Trophoblast cell (in vitro differentiated cells and primary cell): ENCODE measurements around the gene RYK. TPM values are rescaled to one million over a fixed set of nuclear protein-coding genes. Genes with fewer than 3 reads are reported as not detected.
A peak's percentile ranks its signal among the peaks of the same experiment; 100 is the strongest.

Source experiments
- DNase-seq, 2 donors: peaks; one replicate each; pipeline ENCODE4 v3.0.0-alpha.2; 2016
- H2AFZ ChIP-seq: 2 replicates; pipeline ENCODE4 v1.6.1; 2013; ENCODE audit warnings: low read length, moderate library complexity, mild to moderate bottlenecking; ENCODE audit not compliant: insufficient read depth, poor library complexity
- H2AK5ac ChIP-seq: 2 replicates; pipeline ENCODE4 v1.6.1; 2013; ENCODE audit warnings: mild to moderate bottlenecking, low read length
- H2BK120ac ChIP-seq: 2 replicates; pipeline ENCODE4 v1.6.1; 2013; ENCODE audit warnings: low read length, mild to moderate bottlenecking, moderate library complexity; ENCODE audit not compliant: insufficient read depth, poor library complexity
- H2BK12ac ChIP-seq: 2 replicates; pipeline ENCODE4 v1.6.1; 2013; ENCODE audit warnings: mild to moderate bottlenecking, low read length, moderate library complexity
- H2BK5ac ChIP-seq: 2 replicates; pipeline ENCODE4 v1.6.1; 2013; ENCODE audit warnings: low read length, low read depth, moderate library complexity, mild to moderate bottlenecking; ENCODE audit not compliant: poor library complexity
- H3K14ac ChIP-seq: 2 replicates; pipeline ENCODE4 v1.6.1; 2013; ENCODE audit warnings: mild to moderate bottlenecking, low read length
- H3K18ac ChIP-seq: 2 replicates; pipeline ENCODE4 v1.6.1; 2013; ENCODE audit warnings: mild to moderate bottlenecking, low read length
- H3K23ac ChIP-seq: 2 replicates; pipeline ENCODE4 v1.6.1; 2013; ENCODE audit warnings: low read length
- H3K27ac ChIP-seq: 2 replicates; pipeline ENCODE4 v1.5.1; 2013; ENCODE audit warnings: low read depth, mild to moderate bottlenecking, inconsistent platforms, low read length, moderate library complexity
- H3K27me3 ChIP-seq: 2 replicates; pipeline ENCODE4 v1.6.1; 2013; ENCODE audit warnings: inconsistent platforms, mild to moderate bottlenecking, low read length, moderate library complexity; ENCODE audit not compliant: insufficient read depth
- H3K36me3 ChIP-seq, 2 experiments: 1 replicate in 1 of 2; 2 replicates in 1 of 2; pipeline ENCODE4 v1.6.1; 2013; ENCODE audit warnings: low read length in 2 of 2, mild to moderate bottlenecking in 2 of 2, moderate library complexity in 1 of 2; ENCODE audit not compliant: insufficient read depth in 2 of 2, control insufficient read depth in 1 of 2
- H3K4ac ChIP-seq: 2 replicates; pipeline ENCODE4 v1.6.1; 2013; ENCODE audit warnings: low read depth, mild to moderate bottlenecking, low read length, moderate library complexity
- H3K4me1 ChIP-seq, 2 experiments: 1 replicate in 1 of 2; 2 replicates in 1 of 2; pipeline ENCODE4 v1.6.1; 2013; ENCODE audit warnings: low read length in 2 of 2, mild to moderate bottlenecking in 2 of 2, moderate library complexity in 1 of 2; ENCODE audit not compliant: insufficient read depth in 2 of 2, control insufficient read depth in 1 of 2
- H3K4me2 ChIP-seq: 2 replicates; pipeline ENCODE4 v1.6.1; 2013; ENCODE audit warnings: inconsistent platforms, mild to moderate bottlenecking, low read length, moderate library complexity
- H3K4me3 ChIP-seq: 2 replicates; pipeline ENCODE4 v1.5.1; 2013; ENCODE audit warnings: mild to moderate bottlenecking, low read depth, low read length, inconsistent platforms
- H3K79me1 ChIP-seq: one replicate; pipeline ENCODE4 v1.6.1; 2013; ENCODE audit warnings: low read length
- H3K79me2 ChIP-seq: 2 replicates; pipeline ENCODE4 v1.6.1; 2013; ENCODE audit warnings: low read length, mild to moderate bottlenecking; ENCODE audit not compliant: control insufficient read depth, insufficient read depth, poor library complexity
- H3K9ac ChIP-seq: 2 replicates; pipeline ENCODE4 v1.6.1; 2013; ENCODE audit warnings: mild to moderate bottlenecking, low read length
- H3K9me3 ChIP-seq: 2 replicates; pipeline ENCODE4 v1.6.1; 2013; ENCODE audit warnings: low read depth, mild to moderate bottlenecking, control low read depth, inconsistent platforms, low read length; ENCODE audit not compliant: insufficient read depth
- H4K12ac ChIP-seq: 2 replicates; pipeline ENCODE4 v1.6.1; 2013; ENCODE audit warnings: low read depth, mild to moderate bottlenecking, low read length, moderate library complexity
- H4K8ac ChIP-seq: 2 replicates; pipeline ENCODE4 v1.6.1; 2013; ENCODE audit warnings: low read depth, mild to moderate bottlenecking, low read length, moderate library complexity
- H4K91ac ChIP-seq: one replicate; pipeline ENCODE4 v1.6.1; 2013; ENCODE audit warnings: low read depth, mild to moderate bottlenecking, low read length, moderate library complexity
- WGBS: extraction: QIAGEN DNeasy Blood & Tissue Kit; methylation state at CpG from one replicate; pipeline ENCODE4 v1.1.7; 2013; ENCODE audit warnings: missing lambda C conversion rate; ENCODE audit not compliant: insufficient read length, insufficient coverage; ENCODE audit errors: extremely low coverage; 5-methylcytosine and 5-hydroxymethylcytosine counted together
- polyA plus RNA-seq: library from polyadenylated mRNA; stranded (reverse); fragments of 200-250 nt; gene quantifications from 2 replicates; pipeline ENCODE4 v1.2.3, GENCODE V29; 2013

The RYK gene
- polyA plus RNA-seq, result 52.2 and 52.9 TPM in 2 replicates

GRCh38 chr3:134250717-134251220 is at the start of gene RYK:
RYK (minus strand) TSS chr3:134250859; CDS start chr3:134250654, 205 bp downstream.
- Histone ChIP-seq H3K79me2 (peaks cover 13% of the 10 kb centered on the region), H2AK5ac (peak within 1 kb of the TSS; percentile 47), H2AFZ (peak within 1 kb of the TSS; percentile 94), H3K23ac (no peak within 1 kb of the TSS), H4K8ac (peak within 1 kb of the TSS; percentile 95), H3K79me1 (peaks cover 9% of the 10 kb centered on the region), H3K4me3 (peak within 1 kb of the TSS; percentile 94), H3K9me3 (no peaks in the 10 kb centered on the region), H2BK12ac (peak within 1 kb of the TSS; percentile 38), H3K27me3 (no peaks in the 10 kb centered on the region), H3K36me3 (no peaks in the 10 kb centered on the region), H4K12ac (peak within 1 kb of the TSS; percentile 89), H3K27ac (peak within 1 kb of the TSS; percentile 96), H3K4me2 (peak within 1 kb of the TSS; percentile 76), H3K18ac (peak within 1 kb of the TSS; percentile 98), H3K4me1 (peaks cover 8 to 10% of the 10 kb centered on the region in 2 experiments), H2BK120ac (peak within 1 kb of the TSS; percentile 95), H2BK5ac (peak within 1 kb of the TSS; percentile 89), H3K14ac (peak within 1 kb of the TSS; percentile 96), H4K91ac (peak within 1 kb of the TSS; percentile 93), H3K9ac (peak within 1 kb of the TSS; percentile 96), H3K4ac (peak within 1 kb of the TSS; percentile 88)
- DNase-seq, result peak; percentile 76 to 93
- no CpG with 5 or more reads among the region's 59 CpGs for WGBS

GRCh38 chr3:134299888-134300206 is 49.2 kb upstream of the RYK start:
- no peak overlapping the region for H3K4ac ChIP-seq
- no peaks in the 10 kb centered on the region for H3K9me3 ChIP-seq
- no peak overlapping the region for H3K18ac ChIP-seq
- no peak overlapping the region for H2BK12ac ChIP-seq
- H2AK5ac ChIP-seq, result no peak overlapping the region
- H3K4me1 ChIP-seq, result peaks cover 0 to 4% of the 10 kb centered on the region in 2 experiments
- no CpG with 5 or more reads among the region's 1 CpG for WGBS
- peaks cover 1% of the 10 kb centered on the region for H3K79me2 ChIP-seq
- no peak overlapping the region for H2AFZ ChIP-seq
- H3K36me3 ChIP-seq, result no peaks in the 10 kb centered on the region
- DNase-seq, result no peak
- no peak overlapping the region for H3K4me2 ChIP-seq
- no peak overlapping the region for H4K91ac ChIP-seq
- no peak overlapping the region for H2BK5ac ChIP-seq
- H3K14ac ChIP-seq, result no peak overlapping the region
- H4K8ac ChIP-seq, result no peak overlapping the region
- H3K23ac ChIP-seq, result no peak overlapping the region
- H3K27me3 ChIP-seq, result no peaks in the 10 kb centered on the region
- H3K4me3 ChIP-seq, result no peak overlapping the region
- no peaks in the 10 kb centered on the region for H3K79me1 ChIP-seq
- H3K9ac ChIP-seq, result no peak overlapping the region
- H4K12ac ChIP-seq, result no peak overlapping the region
- no peak overlapping the region for H3K27ac ChIP-seq
- no peak overlapping the region for H2BK120ac ChIP-seq

- H3K79me2 ChIP-seq, result peaks cover 1% of the 10 kb centered on the region
- H3K79me1 ChIP-seq, result no peaks in the 10 kb centered on the region
- H4K91ac ChIP-seq, result no peak overlapping the region
- H3K14ac ChIP-seq, result no peak overlapping the region
- H3K23ac ChIP-seq, result no peak overlapping the region
- no peaks in the 10 kb centered on the region for H3K9me3 ChIP-seq
- H2AK5ac ChIP-seq, result no peak overlapping the region
- WGBS, result no CpG with 5 or more reads among the region's 4 CpGs
- H4K12ac ChIP-seq, result no peak overlapping the region
- H3K27ac ChIP-seq, result no peak overlapping the region
- H2BK120ac ChIP-seq, result no peak overlapping the region
- no peak overlapping the region for H3K4me3 ChIP-seq
- no peak overlapping the region for H3K4ac ChIP-seq
- no peak overlapping the region for H2AFZ ChIP-seq
- H3K4me1 ChIP-seq, result peaks cover 0 to 4% of the 10 kb centered on the region in 2 experiments
- H4K8ac ChIP-seq, result no peak overlapping the region
- no peak overlapping the region for H3K4me2 ChIP-seq
- no peak overlapping the region for H3K9ac ChIP-seq
- no peaks in the 10 kb centered on the region for H3K27me3 ChIP-seq
- no peak overlapping the region for H3K18ac ChIP-seq
- no peak overlapping the region for H2BK5ac ChIP-seq
- peak in 1 of 2 donors; percentile 37 for DNase-seq
- H3K36me3 ChIP-seq, result no peaks in the 10 kb centered on the region
- no peak overlapping the region for H2BK12ac ChIP-seq
These were observed 48.7 kb upstream of the RYK start for GRCh38 chr3:134299185-134299887.

- Histone ChIP-seq H2AFZ (no peak overlapping the region), H3K4ac (no peak overlapping the region), H2BK12ac (no peak overlapping the region), H2BK120ac (no peak overlapping the region), H3K79me2 (peaks cover 1% of the 10 kb centered on the region), H4K8ac (no peak overlapping the region), H3K79me1 (no peaks in the 10 kb centered on the region), H3K4me2 (no peak overlapping the region), H3K27me3 (no peaks in the 10 kb centered on the region), H2AK5ac (no peak overlapping the region), H3K23ac (no peak overlapping the region), H3K36me3 (no peaks in the 10 kb centered on the region), H3K9me3 (no peaks in the 10 kb centered on the region), H3K14ac (no peak overlapping the region), H3K27ac (no peak overlapping the region), H2BK5ac (no peak overlapping the region), H3K4me3 (no peak overlapping the region), H3K4me1 (peaks cover 0 to 4% of the 10 kb centered on the region in 2 experiments), H3K18ac (no peak overlapping the region), H3K9ac (no peak overlapping the region), H4K12ac (no peak overlapping the region), H4K91ac (no peak overlapping the region)
- no peak for DNase-seq
- no CpG with 5 or more reads among the region's 2 CpGs for WGBS
These were observed 47.6 kb upstream of the RYK start for GRCh38 chr3:134298249-134298648.
